Measurements from ENCODE around the gene MORC1. TPM values are rescaled to one million over a fixed set of nuclear protein-coding genes. Genes with fewer than 3 reads are reported as not detected.

The MORC1 gene
- total RNA-seq, 1 donor from 2014 or later, result not detected

- Mint-ChIP-seq H3K4me3 (no peak overlapping the region), H3K9me3 (no peaks in the 10 kb centered on the region), H3K4me1 (no peaks in the 10 kb centered on the region), H3K27me3 (ENCODE audit: low read depth) (no peaks in the 10 kb centered on the region), H3K36me3 (ENCODE audit: low read depth) (no peaks in the 10 kb centered on the region), H3K27ac (ENCODE audit: unreplicated experiment) (no peak overlapping the region)
- DNase-seq (ENCODE audit: low read depth, low spot score), result no peak
- TF ChIP-seq CTCF (conservative IDR thresholded peaks at IDR 0.05), result no peak
Observed at GRCh38 chr3:108940568-108941263, 177.2 kb downstream of the MORC1 start.

GRCh38 chr3:108940166-108940565 lies 177.8 kb downstream of the MORC1 start:
- H3K27me3 Mint-ChIP-seq (ENCODE audit: low read depth), result no peaks in the 10 kb centered on the region
- TF ChIP-seq CTCF (conservative IDR thresholded peaks at IDR 0.05), result no peak
- H3K4me1 Mint-ChIP-seq, result no peaks in the 10 kb centered on the region
- no peak for DNase-seq (ENCODE audit: low read depth, low spot score)
- H3K27ac Mint-ChIP-seq (ENCODE audit: unreplicated experiment), result no peak overlapping the region
- H3K9me3 Mint-ChIP-seq, result no peaks in the 10 kb centered on the region
- no peaks in the 10 kb centered on the region for H3K36me3 Mint-ChIP-seq (ENCODE audit: low read depth)
- no peak overlapping the region for H3K4me3 Mint-ChIP-seq

- Mint-ChIP-seq H3K27me3 (ENCODE audit: low read depth) (no peaks in the 10 kb centered on the region), H3K4me1 (no peaks in the 10 kb centered on the region), H3K4me3 (no peak overlapping the region)
Observed at GRCh38 chr3:108936924-108937689, 180.8 kb downstream of the MORC1 start.

GRCh38 chr3:108931035-108931434 lies 186.9 kb downstream of the MORC1 start:
- no peaks in the 10 kb centered on the region for H3K4me1 Mint-ChIP-seq
- no peak overlapping the region for H3K4me3 Mint-ChIP-seq
- peaks cover 9% of the 10 kb centered on the region for H3K9me3 Mint-ChIP-seq
- H3K36me3 Mint-ChIP-seq (ENCODE audit: low read depth), result peaks cover 3% of the 10 kb centered on the region
- no peak overlapping the region for H3K27ac Mint-ChIP-seq (ENCODE audit: unreplicated experiment)
- TF ChIP-seq CTCF (conservative IDR thresholded peaks at IDR 0.05), result no peak
- no peaks in the 10 kb centered on the region for H3K27me3 Mint-ChIP-seq (ENCODE audit: low read depth)
- DNase-seq (ENCODE audit: low read depth, low spot score), result no peak

More at GRCh38 chr3:108936924-108937689, 180.8 kb downstream of the MORC1 start:
- TF ChIP-seq CTCF (conservative IDR thresholded peaks at IDR 0.05), result no peak
- peak overlapping the region; percentile 31 for H3K27ac Mint-ChIP-seq (ENCODE audit: unreplicated experiment)
- peaks cover 6% of the 10 kb centered on the region for H3K9me3 Mint-ChIP-seq
- peaks cover 3% of the 10 kb centered on the region for H3K36me3 Mint-ChIP-seq (ENCODE audit: low read depth)
- DNase-seq (ENCODE audit: low read depth, low spot score), result no peak

GRCh38 chr3:108918866-108919265 lies 199.1 kb downstream of the MORC1 start:
- H3K4me3 Mint-ChIP-seq, result no peak overlapping the region

More at GRCh38 chr3:108918866-108919265, 199.1 kb downstream of the MORC1 start:
- Mint-ChIP-seq H3K27ac (ENCODE audit: unreplicated experiment) (no peak overlapping the region), H3K27me3 (ENCODE audit: low read depth) (peaks cover 18% of the 10 kb centered on the region), H3K9me3 (peaks cover 9% of the 10 kb centered on the region), H3K4me1 (peaks cover 3% of the 10 kb centered on the region), H3K36me3 (ENCODE audit: low read depth) (no peaks in the 10 kb centered on the region)
- TF ChIP-seq CTCF (conservative IDR thresholded peaks at IDR 0.05), result no peak
- no peak for DNase-seq (ENCODE audit: low read depth, low spot score)
